ENCODE measurements around the gene TUBA1A.
"Not testable (repeated sequence)": the region's sequence is repeated elsewhere in the genome, so short reads cannot be mapped to it uniquely, and the experiment has no call there.

The TUBA1A gene

DNA sequence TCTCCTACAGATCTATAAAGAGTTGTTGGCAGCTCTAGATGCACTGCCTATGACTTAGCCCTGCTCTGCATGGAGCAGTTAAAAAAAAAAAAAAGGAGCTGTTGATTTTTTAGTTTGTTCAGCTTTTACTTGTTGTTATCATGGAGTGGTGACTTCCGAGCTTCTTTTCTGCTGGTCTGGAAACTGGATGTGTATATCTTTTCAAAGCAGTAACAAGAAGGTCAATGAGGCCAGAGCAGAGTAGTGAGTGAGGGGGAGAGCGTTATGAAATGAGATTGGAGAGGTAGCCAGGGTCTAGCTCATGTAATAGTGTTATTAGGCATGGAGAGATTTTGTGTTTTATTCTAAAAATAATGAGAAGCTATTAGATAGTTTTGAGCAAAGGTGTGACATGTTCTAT is 44.5 kb downstream of the TUBA1A start:
- no peak for DNase-seq

DNA sequence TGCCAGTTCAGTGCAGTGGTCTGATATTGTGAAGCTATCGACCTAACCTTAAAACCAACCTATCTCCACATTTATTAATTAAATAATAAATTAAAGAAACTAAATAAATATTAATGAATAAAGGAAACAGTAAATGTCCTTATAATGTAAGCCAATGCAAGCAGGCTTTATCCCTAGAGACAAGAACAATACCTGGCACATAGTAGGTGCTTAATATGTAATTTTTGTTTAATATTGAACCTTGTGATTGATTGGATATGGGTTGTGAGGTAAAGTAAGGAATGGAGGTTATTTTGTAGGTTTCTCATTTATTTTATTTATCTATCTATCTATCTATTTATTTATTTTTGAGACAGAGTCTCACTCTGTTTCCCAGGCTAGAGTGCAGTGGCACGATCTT is 49.9 kb downstream of the TUBA1A start:
- DNase-seq, result no peak

GRCh38 chr12:49138587-49138986 is 50.3 kb downstream of the TUBA1A start:
- DNase-seq, result no peak

GRCh38 chr12:49137476-49137875 is 51.4 kb downstream of the TUBA1A start:
- DNase-seq, result no peak

DNA sequence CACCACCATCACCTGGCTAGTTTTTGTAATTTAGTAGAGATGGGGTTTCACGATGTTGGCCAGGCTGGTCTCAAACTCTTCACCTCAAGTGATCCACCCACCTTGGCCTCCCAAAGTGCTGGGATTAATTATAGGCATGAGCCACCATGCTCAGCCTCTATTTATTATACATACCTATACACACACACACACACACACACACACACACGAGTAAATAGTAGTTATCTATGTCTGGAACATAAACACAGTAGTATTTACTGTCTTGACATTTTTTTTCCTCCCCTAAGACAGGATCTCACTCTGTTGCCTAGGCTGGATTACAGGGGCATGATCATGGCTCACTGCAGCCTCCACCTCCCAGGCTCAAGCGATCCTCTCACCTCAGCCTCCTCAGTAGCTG is 51.9 kb downstream of the TUBA1A start:
- DNase-seq, result not testable (repeated sequence)
